Right renal cortex interstitium (tissue), 3 donors: ENCODE measurements around the gene FN3K. TPM values are rescaled to one million over a fixed set of nuclear protein-coding genes. Genes with fewer than 3 reads are reported as not detected.
A peak's percentile ranks its signal among the peaks of the same experiment; 100 is the strongest.

Source experiments
- DNase-seq, 3 donors: peaks; one replicate each; pipeline ENCODE4 v3.0.0-alpha.2; 2013; ENCODE audit warnings: low read depth in 3 of 3, low spot score in 2 of 3
- polyA plus RNA-seq, 3 donors: library from polyadenylated mRNA; unstranded; fragments of 120-200 nt; gene quantifications; one replicate each; pipeline ENCODE4 v1.2.1, GENCODE V29; 2013; ENCODE audit not compliant: insufficient read length in 3 of 3

The FN3K gene
- polyA plus RNA-seq, 3 donors, result 18.1 to 24.8 (median 24.3) TPM

DNA sequence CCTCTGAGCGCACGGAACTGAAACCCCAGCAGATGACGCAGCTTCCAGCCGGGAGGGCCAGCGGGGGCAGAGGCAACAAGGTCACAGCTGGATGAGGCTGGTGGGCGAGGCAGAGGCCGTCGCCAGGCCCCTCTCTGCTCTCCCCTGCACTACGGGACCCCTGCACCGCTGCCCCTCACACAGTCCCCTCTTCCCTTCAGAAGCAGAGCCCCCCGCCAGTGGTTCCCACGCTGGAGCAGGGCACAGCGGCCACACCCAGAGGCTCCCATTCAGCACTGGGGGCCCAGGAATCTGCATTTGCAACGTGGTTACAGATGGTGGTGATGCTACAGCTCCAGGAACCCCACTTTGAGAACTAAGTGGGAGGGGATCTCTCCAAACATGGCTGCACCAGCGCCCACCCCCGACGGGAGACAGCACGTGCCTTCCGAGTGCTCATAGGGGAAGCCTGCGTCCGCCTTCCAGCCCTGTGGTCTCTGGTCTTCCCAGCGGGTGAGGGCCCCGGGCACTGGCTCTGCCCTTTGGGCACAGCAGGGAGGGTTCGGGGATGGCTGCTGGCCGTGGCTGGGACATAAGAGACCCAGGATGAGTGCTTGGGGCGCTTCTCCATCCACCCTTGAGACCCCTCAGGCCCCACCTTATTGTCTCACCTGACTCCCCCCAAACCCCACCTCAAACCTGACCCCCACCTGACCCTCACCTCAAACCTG, 32.2 kb upstream of the FN3K start:
- DNase-seq, result no peak

DNA sequence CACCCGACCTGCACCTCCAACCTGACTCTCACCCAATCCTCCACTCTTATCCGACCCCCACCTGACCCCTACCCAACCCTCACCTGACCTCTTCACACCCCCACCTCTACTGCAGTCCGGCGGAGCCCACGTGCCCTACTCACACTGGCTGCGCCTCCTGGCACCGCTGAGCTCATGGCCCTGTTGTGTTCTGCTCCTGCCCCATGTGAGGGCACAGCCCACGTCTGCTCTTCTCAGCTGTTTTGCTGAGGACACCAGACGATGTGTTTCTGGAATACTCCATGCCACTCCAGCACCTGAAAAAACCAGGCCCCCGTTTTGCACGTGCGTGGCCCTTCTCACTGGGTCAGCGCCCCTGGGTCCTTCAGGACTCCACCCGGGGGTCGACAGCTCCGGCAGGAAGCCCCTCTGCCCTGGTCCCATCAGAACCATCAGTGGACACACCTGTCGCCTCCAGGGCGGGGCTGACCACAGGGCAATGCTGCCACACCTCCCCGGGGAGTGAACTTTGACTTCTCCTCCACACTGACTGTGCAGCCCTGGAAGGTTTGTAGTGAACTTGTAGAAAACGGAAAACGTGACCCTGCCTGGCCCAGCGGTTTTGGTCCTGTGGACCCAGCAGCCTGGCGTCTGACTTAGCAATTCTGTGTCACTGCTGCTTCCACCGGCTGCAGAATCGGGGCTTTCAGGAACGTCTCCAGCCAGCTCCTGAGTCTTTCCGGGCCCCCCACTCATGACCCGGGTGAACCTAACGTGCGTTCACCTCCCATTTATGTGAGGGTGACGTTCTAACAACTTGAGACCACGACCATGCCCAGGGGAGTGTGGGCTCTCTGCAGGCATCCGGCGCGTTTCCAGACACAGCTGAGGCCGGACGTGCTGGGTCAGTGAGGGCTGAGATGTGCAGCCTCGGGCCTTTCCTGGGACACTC, 31.2 kb upstream of the FN3K start:
- DNase-seq, result no peak

DNA sequence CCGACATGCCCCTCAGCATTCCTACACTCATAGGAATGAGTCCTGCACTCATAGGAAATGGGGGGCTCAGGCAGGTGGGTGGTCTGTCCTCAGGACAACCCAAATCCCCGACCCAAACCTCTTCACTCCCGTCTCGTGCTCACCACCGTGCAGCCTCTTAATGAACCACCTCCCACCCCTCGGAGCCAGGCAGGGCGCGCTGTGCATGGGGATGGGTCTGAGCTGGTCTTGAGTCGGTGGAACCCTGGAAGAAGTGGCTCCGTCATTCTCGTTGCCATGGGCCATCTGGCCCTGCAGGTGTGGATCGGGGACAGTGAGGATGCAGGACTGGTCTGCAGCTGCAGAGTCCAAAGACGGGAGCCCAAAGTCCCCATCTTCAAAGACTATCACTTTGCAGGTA, 30.5 kb upstream of the FN3K start:
- no peak for DNase-seq

DNA sequence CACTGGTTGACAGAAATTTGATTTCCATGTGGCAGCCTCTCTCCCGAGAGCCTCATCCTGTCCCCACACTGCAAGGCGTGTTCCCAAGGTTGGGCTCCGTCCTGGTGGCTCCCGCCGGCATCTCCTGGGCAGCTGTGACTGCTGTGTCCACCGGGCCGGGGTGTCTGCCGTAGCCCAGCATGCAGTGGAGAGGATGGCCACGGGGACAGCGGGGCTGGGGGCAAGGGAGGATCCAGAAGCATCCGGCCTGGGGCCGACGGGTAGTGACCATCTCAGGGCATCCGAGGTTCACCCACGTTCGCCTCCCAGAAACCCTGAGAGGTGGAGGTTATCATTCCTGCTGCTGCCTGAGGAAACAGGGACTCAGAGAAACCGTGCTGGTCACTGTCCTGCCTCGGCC, 29.7 kb upstream of the FN3K start:
- no peak for DNase-seq

DNA sequence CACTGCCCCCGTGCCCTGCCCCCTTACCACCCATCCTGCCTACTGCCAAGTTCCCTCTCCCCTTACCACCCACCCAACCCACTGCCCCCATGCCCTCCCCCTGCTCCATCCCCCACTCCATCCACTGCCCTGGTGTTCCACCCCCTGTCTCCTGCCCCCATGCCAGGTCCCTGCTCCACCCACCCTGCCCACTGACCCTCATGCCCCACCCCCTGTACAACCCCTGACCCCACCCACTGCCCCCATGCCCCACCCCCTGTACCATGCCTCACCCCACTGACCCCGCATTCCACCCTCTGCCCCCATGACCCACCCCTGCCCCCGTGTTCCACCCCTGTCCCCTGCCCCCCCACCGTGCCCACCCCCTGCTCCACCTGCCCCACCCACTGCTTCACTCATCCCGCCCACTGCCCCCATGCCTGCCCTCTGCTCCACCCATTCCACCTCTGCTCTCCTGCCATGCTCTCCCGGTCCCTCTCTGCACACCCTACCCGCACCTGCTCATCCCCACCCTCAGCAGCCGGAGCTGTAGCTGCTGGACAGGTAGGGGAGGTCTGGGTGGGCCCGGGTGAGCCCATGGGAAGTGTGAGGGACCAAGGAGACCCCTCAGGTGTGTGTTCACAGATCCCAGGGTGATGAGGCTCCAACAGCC, 26.3 kb upstream of the FN3K start:
- DNase-seq, result no peak

DNA sequence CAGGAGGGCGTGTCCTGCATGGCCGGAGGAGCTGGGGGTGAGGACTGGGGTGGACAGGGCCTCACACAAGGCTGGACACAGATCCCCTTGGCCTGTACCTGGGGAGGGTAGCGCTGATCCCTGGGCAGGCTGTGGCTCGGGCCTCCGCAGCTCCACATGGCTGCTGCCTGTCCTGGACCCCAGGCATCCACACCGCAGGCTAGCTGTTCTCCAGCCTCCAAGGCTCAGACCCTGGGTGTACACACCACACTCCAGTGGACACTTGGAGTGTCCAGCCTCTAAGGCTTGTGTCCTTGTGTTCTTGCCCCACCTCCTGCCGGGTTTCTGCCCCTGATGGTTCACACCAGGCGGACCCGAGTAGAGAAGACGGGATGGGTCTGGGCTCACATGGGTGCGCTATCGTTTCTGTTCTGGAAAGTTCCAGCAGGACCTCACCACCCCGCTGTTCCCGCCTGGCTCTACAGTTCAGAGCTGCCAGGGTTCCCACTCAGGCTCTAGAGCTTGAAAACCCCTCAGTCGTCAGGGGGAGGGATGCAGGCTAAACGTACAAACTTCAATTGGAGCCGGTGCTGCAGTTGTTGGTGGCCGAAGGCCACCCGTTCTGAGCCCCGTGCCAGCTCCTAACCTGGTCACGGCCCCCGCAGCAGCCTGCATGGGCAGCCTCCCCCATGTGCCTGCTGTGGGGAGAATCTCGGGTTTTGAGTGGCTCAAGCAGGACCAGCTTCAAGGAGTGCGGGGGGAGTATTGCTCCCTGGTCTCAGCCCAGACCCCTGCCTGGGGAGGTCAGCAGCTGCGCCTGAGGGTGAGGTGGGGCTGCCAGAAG, 25.5 kb upstream of the FN3K start:
- no peak for DNase-seq

DNA sequence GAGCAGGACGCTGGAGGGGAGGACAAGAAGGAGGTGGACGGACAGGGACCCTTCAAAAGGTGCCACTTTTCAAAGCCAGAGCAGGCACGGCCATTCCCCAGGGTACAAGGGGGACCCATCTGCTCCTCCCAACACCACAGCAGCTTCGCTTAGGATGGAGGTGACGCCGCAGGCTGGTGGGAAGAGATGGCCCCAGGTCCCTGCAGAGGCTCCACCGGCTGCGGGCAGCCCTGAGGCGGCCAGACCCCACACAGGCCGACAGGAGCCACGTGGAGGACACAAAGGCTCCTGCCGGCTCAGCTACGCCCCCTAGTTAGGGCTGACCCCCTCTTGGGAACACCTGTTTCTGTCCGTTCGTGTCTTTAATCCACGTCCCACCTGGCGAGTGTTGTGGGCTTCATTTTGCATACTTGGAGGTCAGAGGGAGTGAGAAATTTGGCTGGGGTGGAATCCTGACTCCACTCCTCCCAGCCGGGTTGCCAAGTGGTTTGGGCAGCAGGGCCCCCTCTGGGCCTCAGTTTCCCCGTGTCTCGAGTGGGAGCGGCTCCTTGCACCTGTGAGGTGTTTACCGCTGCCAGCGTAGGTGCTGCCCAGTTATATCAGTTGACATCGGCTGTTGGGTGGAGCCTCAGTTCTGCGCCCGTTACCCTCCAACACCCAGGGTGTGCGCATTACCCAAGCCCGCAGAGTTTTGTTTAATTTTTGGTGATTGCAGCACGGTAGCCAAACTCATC, 24.7 kb upstream of the FN3K start:
- no peak for DNase-seq

DNA sequence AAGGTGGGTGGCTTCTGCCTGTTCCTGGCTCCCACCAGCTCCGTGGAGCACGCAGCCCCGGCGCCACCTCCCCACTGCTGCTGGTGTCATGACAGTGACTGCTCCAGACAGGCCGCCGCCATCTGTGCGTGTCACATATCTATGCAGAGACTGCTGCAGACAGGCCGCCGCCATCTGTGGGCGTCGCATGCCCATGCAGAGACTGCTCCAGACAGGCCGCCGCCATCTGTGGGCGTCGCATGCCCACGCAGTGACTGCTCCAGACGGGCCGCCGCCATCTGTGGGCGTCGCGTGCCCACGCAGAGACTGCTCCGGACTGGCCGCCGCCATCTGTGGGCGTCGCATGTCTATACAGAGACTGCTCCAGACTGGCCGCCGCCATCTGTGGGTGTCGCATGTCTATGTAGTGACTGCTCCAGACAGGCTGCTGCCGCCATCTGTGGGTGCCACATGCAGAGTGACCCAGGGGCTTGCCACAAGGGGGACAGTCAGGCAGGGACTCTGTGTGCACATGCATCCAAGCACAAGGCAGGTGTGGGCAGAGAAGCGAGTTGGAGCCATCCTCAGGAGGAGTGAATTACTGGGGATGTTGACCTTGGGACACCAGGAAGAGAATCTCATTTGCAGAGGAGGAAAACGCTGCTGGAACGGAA, 22.2 kb upstream of the FN3K start:
- DNase-seq, result no peak

DNA sequence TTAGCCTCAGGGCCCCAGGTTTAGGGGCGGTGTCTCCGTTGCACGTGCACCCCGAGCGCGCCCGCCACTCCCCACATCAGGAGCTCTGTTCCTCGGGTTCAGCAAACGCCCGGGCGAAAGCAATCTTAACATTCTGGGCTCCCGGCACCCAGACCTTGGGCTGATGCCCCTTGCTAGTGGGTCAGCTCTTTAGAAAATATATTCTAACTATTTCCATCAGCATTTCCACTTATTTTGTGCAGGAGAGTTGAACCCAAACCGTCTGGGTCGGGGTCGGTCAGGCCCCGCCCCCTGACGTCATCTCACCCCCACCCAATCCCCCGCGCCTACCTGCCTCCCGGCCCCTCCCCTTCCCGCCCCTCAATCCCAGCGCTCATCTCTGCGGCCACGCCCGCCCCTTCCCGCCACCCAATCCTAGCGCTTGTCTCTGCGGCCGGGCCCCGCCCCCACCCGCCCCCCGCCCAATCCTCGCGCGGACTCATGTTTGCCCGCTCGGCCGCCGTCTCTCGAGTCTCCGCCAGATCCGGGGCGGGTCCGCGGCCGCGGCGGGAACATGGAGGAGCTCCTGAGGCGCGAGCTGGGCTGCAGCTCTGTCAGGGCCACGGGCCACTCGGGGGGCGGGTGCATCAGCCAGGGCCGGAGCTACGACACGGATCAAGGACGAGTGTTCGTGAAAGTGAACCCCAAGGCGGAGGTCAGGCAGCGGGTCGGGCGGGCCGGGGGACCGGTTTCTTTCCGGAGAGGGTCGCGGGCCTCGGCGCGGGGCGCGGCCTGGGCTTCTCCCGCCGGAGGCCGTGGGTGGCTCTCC, 19.0 kb upstream of the FN3K start, which contains the start of gene FN3KRP:
FN3KRP (plus strand) TSS at position 504 of the 808 bp plus-strand sequence; CDS start at position 554, 50 bp downstream.
- DNase-seq, result peak; percentile 78 to 91 (median 85)

DNA sequence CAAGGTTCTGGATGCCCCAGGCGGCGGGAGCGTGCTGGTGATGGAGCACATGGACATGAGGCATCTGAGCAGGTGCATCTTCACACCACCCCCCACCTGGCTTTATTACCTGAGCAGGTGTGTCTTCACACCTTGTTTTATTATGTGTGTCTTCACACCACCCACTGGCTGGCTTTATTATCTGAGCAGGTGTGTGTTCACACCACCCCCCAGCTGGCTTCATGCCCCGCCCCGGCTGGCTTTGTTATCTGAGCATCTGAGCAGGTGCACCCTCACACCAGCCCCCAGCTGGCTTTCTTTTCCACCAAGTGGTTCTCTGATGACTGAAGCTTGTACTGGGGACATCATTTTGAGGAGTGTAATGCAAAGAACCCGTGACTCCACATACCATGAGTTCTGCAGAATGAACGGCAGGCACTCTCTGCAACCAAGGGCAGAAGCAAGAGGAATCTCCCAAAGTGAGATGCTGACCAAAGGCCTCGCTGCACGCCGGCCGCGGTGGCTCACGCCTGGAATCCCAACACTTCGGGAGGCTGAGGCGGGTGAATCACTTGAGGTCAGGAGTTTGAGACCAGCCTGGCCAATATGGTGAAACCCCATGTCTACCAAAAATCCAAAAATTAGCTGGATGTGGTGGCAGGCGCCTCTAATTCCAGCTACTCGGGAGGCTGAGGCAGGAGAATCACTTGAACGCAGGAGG, 16.3 kb upstream of the FN3K start:
- no peak for DNase-seq

DNA sequence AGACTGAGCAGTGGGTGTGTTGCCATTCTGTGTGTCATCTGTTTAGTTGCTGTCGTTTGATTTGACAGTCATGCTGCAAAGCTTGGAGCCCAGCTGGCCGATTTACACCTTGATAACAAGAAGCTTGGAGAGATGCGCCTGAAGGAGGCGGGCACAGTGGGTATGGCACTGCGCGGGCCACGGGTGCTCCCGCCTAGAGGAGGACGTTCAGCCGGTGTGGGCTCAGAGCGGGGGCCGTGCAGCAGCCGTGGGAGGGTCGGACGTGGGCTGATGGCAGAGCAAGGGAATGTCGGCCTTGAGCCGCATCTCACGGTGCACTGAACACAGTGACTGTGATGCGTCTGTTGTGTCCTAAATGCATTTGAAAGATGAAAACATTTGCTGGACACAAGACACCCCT, 15.2 kb upstream of the FN3K start:
- DNase-seq, result no peak

DNA sequence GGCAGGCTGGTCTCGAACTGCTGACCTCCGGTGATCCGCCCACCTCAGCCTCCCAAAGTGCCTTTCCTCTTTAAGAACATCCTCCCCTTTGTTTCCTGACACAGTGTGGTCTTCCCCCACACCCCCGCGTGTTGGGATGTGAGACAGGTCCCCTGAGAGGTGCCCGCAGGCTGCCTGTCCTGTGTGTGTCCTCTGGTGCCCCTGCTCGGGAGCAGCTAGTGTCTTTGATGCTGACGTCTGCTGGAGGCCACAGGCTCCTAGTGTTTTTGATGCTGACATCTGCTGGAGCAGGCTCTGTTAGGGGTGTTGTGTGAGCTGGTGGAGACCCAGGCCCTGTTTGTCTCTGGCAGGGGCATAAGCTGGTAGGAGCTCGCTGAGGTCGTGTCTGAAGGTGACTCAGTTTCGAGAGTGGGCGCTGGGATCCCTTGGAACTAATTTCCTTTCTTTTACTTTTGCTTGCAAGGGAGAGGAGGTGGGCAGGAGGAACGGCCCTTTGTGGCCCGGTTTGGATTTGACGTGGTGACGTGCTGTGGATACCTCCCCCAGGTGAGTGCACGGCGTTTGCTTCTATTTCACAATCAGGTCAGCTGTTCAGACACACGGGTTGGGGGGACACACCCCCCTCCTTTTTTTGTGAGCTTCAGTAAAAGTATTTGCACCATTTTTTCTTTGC, 12.9 kb upstream of the FN3K start:
- DNase-seq, result no peak

DNA sequence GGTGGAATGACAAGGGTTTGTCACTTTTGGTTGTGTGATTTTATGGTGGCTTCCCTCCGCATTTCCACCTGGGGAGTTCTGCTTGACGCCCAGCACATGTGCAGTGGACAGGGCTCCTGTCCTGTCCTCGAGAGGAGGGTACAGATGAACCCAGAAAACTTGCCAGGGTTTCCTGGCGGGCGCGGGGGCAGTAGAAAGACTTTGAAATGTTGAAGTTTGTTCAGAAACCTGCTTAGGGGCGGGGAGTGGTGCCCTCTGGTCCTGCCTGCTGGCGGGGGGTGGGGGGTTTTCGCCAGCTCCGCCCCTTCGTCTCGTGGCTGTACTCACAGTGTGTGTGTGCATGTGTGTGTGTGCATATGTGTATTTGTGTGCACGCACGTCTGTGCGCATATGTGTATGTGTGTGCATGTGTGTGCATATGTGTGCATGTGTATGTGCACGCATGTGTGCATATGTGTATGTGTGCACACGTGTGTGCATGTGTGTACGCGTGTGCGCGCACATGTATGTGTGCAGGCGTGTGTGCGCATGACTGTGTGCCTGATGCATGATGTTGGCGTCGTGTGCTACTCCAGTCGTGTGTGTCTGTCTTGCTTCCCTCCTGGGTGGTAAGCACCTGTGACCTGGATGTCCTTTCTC, 12.1 kb upstream of the FN3K start:
- no peak for DNase-seq

DNA sequence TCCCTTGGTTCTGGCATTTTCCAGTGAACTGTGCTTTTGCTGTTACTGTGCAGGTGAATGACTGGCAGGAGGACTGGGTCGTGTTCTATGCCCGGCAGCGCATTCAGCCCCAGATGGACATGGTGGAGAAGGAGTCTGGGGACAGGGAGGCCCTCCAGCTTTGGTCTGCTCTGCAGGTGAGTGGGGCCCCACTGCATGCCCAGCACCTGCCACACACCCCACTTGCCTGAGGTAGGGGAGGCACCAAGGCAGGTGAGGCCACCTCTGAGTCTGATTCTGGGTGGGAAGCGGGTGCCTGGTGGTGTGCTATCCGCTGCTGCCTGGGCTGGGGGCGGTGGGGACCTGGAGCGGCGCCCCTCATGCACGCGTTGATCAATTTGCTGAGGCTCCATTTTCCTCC, 9.0 kb upstream of the FN3K start:
- DNase-seq, result no peak

DNA sequence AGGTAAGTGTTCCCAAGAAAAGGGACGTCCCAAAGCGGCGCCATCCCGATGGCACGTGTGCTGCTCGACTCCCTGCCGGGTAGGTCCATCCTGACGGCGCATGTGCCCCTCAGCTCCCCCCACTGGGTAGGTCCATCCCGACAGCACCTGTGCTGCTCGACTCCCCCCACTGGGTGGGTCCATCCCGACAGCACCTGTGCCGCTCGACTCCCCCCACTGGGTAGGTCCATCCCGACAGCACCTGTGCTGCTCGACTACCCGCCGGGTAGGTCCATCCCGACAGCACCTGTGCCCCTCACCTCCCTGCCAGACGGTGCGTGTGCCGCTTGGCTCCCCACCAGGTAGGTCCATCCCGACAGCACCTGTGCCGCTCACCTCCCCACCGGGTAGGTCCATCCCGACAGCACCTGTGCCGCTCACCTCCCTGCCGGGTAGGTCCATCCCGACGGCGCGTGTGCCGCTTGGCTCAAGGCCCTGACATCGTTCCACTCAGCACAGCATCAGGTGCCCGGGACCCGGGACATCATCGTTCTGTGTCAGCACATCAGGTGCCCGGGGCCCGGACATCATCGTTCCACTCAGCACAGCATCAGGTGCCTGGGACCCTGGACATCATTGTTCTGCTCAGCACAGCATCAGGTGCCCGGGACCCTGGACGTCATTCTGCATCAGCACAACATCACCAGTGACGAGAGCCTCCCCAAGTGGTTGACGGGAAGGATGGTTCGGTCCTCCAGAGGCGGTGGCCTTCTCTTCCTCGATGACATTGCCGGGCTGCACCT, 5.7 kb upstream of the FN3K start:
- no peak for DNase-seq

DNA sequence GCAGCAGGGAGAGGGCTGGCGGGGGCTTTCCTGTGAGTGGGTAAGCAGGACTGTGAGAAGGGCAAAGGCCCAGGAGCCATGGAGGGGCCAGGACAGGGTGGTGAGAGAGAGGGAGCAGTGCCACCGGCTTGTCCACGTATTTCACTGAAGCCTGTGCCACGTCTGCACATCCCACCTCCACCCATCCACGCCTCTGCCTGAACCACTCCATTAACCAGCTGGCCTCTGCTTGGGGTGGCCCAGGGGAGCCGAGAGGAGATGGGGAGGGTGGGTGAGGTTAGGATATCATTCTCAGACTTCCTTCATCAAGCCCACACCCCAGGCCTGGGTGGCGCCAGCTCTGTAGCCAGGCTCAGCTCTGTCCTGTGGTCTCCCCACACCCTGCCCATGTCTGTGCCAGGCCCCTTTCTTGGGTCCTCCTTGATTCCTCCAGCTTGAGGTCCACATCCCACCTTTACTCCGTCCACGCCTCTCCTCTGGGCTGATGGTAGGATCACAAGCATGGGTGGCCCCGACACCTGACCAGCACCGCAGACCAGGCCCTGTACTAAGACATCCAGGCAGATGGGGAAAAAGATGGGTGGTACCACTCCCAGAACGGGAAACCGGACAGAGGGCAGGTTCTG, 3.2 kb upstream of the FN3K start:
- DNase-seq, result no peak
